Lower leg skin (tissue), 3 donors: ENCODE data around the gene RGS4.

Experiments used
- POLR2A ChIP-seq, 2 donors: fragments of 450-650 bp; IDR thresholded peaks; one replicate each; pipeline ENCODE4 v1.6.1; 2016 to 2017; ENCODE audit warnings: antibody characterized with exemption in 2 of 2, mild to moderate bottlenecking in 1 of 2, moderate library complexity in 1 of 2
- TF ChIP-seq, protein P1 (sequence below), 3 donors: fragments of 450-650 bp; IDR thresholded peaks; one replicate each; pipeline ENCODE4 v1.5.1; 2016; ENCODE audit warnings: antibody characterized with exemption in 3 of 3, mild to moderate bottlenecking in 3 of 3, moderate library complexity in 2 of 3

DNA sequence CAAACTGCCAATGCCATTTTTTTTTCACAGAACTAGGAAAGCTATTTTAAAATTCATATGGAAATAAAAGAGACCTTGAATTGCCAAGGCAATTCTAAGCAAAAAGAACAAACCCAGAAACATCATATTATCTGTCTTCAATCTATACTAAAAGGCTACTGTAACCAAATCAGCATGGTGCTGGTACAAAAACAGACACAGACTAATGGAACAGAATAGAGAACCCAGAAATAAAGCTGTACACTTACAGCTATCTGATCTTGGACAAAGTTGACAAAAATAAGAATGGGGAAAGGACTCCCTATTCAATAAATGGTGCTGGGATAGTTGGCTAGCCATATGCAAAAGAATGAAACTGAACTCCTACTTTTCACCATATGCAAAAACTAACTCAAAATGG lies 50.5 kb downstream of the RGS4 start:
- TF ChIP-seq, protein P1, sequence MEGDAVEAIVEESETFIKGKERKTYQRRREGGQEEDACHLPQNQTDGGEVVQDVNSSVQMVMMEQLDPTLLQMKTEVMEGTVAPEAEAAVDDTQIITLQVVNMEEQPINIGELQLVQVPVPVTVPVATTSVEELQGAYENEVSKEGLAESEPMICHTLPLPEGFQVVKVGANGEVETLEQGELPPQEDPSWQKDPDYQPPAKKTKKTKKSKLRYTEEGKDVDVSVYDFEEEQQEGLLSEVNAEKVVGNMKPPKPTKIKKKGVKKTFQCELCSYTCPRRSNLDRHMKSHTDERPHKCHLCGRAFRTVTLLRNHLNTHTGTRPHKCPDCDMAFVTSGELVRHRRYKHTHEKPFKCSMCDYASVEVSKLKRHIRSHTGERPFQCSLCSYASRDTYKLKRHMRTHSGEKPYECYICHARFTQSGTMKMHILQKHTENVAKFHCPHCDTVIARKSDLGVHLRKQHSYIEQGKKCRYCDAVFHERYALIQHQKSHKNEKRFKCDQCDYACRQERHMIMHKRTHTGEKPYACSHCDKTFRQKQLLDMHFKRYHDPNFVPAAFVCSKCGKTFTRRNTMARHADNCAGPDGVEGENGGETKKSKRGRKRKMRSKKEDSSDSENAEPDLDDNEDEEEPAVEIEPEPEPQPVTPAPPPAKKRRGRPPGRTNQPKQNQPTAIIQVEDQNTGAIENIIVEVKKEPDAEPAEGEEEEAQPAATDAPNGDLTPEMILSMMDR (IDR thresholded peaks at IDR 0.05): no peak
- TF ChIP-seq POLR2A (IDR thresholded peaks at IDR 0.05): no peak
